GM12878 (cell line): ENCODE data around the gene CTNNA3. TPM values are rescaled to one million over a fixed set of nuclear protein-coding genes. Genes with fewer than 3 reads are reported as not detected.

Experiments used
- ATF2 ChIP-seq: IDR thresholded peaks from 2 replicates; pipeline ENCODE4 v1.6.1; 2012; ENCODE audit warnings: low read length, inconsistent platforms
- CREB1 ChIP-seq: IDR thresholded peaks from 2 replicates; pipeline ENCODE4 v1.6.1; 2012; ENCODE audit warnings: low read depth, mild to moderate bottlenecking, inconsistent platforms
- DPF2 ChIP-seq: fragments of 450-650 bp; IDR thresholded peaks from 2 replicates; pipeline ENCODE4 v1.6.1; 2017; ENCODE audit warnings: mild to moderate bottlenecking
- EGR1 ChIP-seq, 2 experiments: IDR thresholded peaks; 1 replicate in 1 of 2; 2 replicates in 1 of 2; pipeline ENCODE4 v1.6.1; 2011 to 2012; ENCODE audit warnings: low read depth in 2 of 2, low read length in 2 of 2, borderline replicate concordance in 1 of 2, mild to moderate bottlenecking in 1 of 2, moderate library complexity in 1 of 2
- ELK1 ChIP-seq: IDR thresholded peaks from 2 replicates; pipeline ENCODE4 v1.6.1; 2012; ENCODE audit warnings: low read depth, low read length, improper control_type of control experiment
- EP300 ChIP-seq, 2 experiments: fragments of 150-350 bp in 1 of 2; IDR thresholded peaks; 2 replicates each; pipeline ENCODE4 v1.6.1; 2011 to 2012; ENCODE audit warnings: low read depth in 2 of 2, low read length in 2 of 2, borderline replicate concordance in 1 of 2, improper control_type of control experiment in 1 of 2, inconsistent platforms in 1 of 2; ENCODE audit not compliant: control insufficient read depth in 1 of 2
- FOXM1 ChIP-seq: IDR thresholded peaks from 2 replicates; pipeline ENCODE4 v1.6.1; 2012; ENCODE audit warnings: low read depth, mild to moderate bottlenecking, inconsistent platforms, low read length, moderate library complexity
- HCFC1 ChIP-seq: fragments of 150-350 bp; IDR thresholded peaks from 2 replicates; pipeline ENCODE4 v1.6.1; 2014; ENCODE audit warnings: low read length
- IKZF1 ChIP-seq: fragments of 450-650 bp; conservative IDR thresholded peaks from 2 replicates; pipeline ENCODE4 v1.6.1; 2017; ENCODE audit warnings: antibody characterized with exemption, mild to moderate bottlenecking
- JUNB ChIP-seq: IDR thresholded peaks from 2 replicates; pipeline ENCODE4 v1.6.1; 2016; ENCODE audit warnings: antibody characterized with exemption, mild to moderate bottlenecking
- NFYA ChIP-seq: IDR thresholded peaks from 2 replicates; pipeline ENCODE4 v1.6.1; 2011; ENCODE audit warnings: low read depth, mild to moderate bottlenecking, low read length, improper control_type of control experiment, borderline replicate concordance
- SMARCA5 ChIP-seq: fragments of 450-650 bp; IDR thresholded peaks from 2 replicates; pipeline ENCODE4 v1.6.1; 2017; ENCODE audit warnings: mild to moderate bottlenecking
- TCF7 ChIP-seq: IDR thresholded peaks from 2 replicates; pipeline ENCODE4 v1.6.1; 2014; ENCODE audit warnings: antibody characterized with exemption, borderline replicate concordance
- polyA plus RNA-seq, 11 experiments: library from polyadenylated mRNA; depleted of rRNA in 4 of 11; unstranded in 6 of 11; stranded (reverse) in 5 of 11; fragments of >200 nt; fragmentation: Nextera tagmentation in 4 of 11; fragmentation: Illumina TruSeq in 1 of 11; extraction: Ambion mirVana in 4 of 11; extraction: Trizol in 1 of 11; gene quantifications; 1 replicate in 1 of 11; 2 replicates in 10 of 11; pipeline versions ENCODE4 v1.2.1 to v1.2.3, GENCODE V29; 2011 to 2016; ENCODE audit warnings: inconsistent platforms in 2 of 11, missing spikeins in 2 of 11, low read depth in 1 of 11
- total RNA-seq, 4 experiments: library from RNA; depleted of rRNA in 3 of 4; stranded (reverse); fragments of >200 nt in 3 of 4; fragmentation: Illumina TruSeq in 1 of 4; extraction: Trizol in 1 of 4; gene quantifications; 2 replicates each; pipeline versions ENCODE4 v1.2.1 to v1.2.3, GENCODE V29; 2013 to 2021
- TF ChIP-seq, protein P1 (sequence below): fragments of 450-650 bp; IDR thresholded peaks from 2 replicates; pipeline ENCODE4 v1.6.1; 2017; ENCODE audit warnings: mild to moderate bottlenecking, moderate library complexity
- TF ChIP-seq, protein P2 (sequence below): fragments of 450-650 bp; formaldehyde crosslinking; IDR thresholded peaks from 2 replicates; pipeline ENCODE4 v1.4.0; 2020; ENCODE audit warnings: mild to moderate bottlenecking, moderate library complexity
- TF ChIP-seq, protein P3 (sequence below): fragments of 450-650 bp; formaldehyde crosslinking; IDR thresholded peaks from 2 replicates; pipeline ENCODE4 v1.5.0; 2022; ENCODE audit warnings: mild to moderate bottlenecking, missing genetic modification characterization

Gene CTNNA3
- total and polyA plus RNA-seq, 10 of the 15 experiments (the other 5 are each of a cell fraction or from before 2014, with no cell fraction given) = under 0.01 to 4.5 (median 0.22) TPM; not detected in 2

- TF ChIP-seq, protein P1, sequence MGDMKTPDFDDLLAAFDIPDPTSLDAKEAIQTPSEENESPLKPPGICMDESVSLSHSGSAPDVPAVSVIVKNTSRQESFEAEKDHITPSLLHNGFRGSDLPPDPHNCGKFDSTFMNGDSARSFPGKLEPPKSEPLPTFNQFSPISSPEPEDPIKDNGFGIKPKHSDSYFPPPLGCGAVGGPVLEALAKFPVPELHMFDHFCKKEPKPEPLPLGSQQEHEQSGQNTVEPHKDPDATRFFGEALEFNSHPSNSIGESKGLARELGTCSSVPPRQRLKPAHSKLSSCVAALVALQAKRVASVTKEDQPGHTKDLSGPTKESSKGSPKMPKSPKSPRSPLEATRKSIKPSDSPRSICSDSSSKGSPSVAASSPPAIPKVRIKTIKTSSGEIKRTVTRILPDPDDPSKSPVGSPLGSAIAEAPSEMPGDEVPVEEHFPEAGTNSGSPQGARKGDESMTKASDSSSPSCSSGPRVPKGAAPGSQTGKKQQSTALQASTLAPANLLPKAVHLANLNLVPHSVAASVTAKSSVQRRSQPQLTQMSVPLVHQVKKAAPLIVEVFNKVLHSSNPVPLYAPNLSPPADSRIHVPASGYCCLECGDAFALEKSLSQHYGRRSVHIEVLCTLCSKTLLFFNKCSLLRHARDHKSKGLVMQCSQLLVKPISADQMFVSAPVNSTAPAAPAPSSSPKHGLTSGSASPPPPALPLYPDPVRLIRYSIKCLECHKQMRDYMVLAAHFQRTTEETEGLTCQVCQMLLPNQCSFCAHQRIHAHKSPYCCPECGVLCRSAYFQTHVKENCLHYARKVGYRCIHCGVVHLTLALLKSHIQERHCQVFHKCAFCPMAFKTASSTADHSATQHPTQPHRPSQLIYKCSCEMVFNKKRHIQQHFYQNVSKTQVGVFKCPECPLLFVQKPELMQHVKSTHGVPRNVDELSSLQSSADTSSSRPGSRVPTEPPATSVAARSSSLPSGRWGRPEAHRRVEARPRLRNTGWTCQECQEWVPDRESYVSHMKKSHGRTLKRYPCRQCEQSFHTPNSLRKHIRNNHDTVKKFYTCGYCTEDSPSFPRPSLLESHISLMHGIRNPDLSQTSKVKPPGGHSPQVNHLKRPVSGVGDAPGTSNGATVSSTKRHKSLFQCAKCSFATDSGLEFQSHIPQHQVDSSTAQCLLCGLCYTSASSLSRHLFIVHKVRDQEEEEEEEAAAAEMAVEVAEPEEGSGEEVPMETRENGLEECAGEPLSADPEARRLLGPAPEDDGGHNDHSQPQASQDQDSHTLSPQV = no peak
- no peak for TF ChIP-seq ELK1
- TF ChIP-seq, protein P2, sequence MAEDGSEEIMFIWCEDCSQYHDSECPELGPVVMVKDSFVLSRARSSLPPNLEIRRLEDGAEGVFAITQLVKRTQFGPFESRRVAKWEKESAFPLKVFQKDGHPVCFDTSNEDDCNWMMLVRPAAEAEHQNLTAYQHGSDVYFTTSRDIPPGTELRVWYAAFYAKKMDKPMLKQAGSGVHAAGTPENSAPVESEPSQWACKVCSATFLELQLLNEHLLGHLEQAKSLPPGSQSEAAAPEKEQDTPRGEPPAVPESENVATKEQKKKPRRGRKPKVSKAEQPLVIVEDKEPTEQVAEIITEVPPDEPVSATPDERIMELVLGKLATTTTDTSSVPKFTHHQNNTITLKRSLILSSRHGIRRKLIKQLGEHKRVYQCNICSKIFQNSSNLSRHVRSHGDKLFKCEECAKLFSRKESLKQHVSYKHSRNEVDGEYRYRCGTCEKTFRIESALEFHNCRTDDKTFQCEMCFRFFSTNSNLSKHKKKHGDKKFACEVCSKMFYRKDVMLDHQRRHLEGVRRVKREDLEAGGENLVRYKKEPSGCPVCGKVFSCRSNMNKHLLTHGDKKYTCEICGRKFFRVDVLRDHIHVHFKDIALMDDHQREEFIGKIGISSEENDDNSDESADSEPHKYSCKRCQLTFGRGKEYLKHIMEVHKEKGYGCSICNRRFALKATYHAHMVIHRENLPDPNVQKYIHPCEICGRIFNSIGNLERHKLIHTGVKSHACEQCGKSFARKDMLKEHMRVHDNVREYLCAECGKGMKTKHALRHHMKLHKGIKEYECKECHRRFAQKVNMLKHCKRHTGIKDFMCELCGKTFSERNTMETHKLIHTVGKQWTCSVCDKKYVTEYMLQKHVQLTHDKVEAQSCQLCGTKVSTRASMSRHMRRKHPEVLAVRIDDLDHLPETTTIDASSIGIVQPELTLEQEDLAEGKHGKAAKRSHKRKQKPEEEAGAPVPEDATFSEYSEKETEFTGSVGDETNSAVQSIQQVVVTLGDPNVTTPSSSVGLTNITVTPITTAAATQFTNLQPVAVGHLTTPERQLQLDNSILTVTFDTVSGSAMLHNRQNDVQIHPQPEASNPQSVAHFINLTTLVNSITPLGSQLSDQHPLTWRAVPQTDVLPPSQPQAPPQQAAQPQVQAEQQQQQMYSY = no peak
- TF ChIP-seq IKZF1 = peak; percentile 85
- no peak for TF ChIP-seq SMARCA5
- no peak for TF ChIP-seq ATF2
- no peak for TF ChIP-seq NFYA
- TF ChIP-seq CREB1 = no peak
- TF ChIP-seq DPF2 = 0 out of 2 replicates have a peak, but pooled peaks have one; percentile 44
- no peak for TF ChIP-seq EP300 (IDR thresholded peaks at IDR 0.05; ENCODE audit: borderline replicate concordance in 1 of 2, control insufficient read depth in 1 of 2, low read depth in 2 of 2, low read length in 2 of 2)
- TF ChIP-seq JUNB = peak; percentile 81
- TF ChIP-seq, protein P3, sequence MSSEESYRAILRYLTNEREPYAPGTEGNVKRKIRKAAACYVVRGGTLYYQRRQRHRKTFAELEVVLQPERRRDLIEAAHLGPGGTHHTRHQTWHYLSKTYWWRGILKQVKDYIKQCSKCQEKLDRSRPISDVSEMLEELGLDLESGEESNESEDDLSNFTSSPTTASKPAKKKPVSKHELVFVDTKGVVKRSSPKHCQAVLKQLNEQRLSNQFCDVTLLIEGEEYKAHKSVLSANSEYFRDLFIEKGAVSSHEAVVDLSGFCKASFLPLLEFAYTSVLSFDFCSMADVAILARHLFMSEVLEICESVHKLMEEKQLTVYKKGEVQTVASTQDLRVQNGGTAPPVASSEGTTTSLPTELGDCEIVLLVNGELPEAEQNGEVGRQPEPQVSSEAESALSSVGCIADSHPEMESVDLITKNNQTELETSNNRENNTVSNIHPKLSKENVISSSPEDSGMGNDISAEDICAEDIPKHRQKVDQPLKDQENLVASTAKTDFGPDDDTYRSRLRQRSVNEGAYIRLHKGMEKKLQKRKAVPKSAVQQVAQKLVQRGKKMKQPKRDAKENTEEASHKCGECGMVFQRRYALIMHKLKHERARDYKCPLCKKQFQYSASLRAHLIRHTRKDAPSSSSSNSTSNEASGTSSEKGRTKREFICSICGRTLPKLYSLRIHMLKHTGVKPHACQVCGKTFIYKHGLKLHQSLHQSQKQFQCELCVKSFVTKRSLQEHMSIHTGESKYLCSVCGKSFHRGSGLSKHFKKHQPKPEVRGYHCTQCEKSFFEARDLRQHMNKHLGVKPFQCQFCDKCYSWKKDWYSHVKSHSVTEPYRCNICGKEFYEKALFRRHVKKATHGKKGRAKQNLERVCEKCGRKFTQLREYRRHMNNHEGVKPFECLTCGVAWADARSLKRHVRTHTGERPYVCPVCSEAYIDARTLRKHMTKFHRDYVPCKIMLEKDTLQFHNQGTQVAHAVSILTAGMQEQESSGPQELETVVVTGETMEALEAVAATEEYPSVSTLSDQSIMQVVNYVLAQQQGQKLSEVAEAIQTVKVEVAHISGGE = no peak
- no peak for TF ChIP-seq TCF7
- no peak for TF ChIP-seq HCFC1
- no peak for TF ChIP-seq EGR1 (IDR thresholded peaks at IDR 0.05; ENCODE audit: borderline replicate concordance in 1 of 2, low read depth in 2 of 2, low read length in 2 of 2)
- TF ChIP-seq FOXM1 = peak; percentile 10; the same call in 1 of the 2 replicates
Observed at GRCh38 chr10:67629461-67629971, 66.5 kb downstream of the CTNNA3 start (continued).
